HG03039 (cell line): Measurements from ENCODE around the gene ROS1.
A peak's percentile ranks its signal among the peaks of the same experiment; 100 is the strongest.
"Not testable (repeated sequence)": the region's sequence is repeated elsewhere in the genome, so short reads cannot be mapped to it uniquely, and the experiment has no call there.

ENCODE experiments used
- ATAC-seq: cut with Tn5 transposase; IDR thresholded peaks from one replicate; pipeline ENCODE4 v1.9.1; 2021; ENCODE audit warnings: mild to moderate bottlenecking, moderate library complexity; ENCODE audit not compliant: unreplicated experiment

Gene ROS1

DNA sequence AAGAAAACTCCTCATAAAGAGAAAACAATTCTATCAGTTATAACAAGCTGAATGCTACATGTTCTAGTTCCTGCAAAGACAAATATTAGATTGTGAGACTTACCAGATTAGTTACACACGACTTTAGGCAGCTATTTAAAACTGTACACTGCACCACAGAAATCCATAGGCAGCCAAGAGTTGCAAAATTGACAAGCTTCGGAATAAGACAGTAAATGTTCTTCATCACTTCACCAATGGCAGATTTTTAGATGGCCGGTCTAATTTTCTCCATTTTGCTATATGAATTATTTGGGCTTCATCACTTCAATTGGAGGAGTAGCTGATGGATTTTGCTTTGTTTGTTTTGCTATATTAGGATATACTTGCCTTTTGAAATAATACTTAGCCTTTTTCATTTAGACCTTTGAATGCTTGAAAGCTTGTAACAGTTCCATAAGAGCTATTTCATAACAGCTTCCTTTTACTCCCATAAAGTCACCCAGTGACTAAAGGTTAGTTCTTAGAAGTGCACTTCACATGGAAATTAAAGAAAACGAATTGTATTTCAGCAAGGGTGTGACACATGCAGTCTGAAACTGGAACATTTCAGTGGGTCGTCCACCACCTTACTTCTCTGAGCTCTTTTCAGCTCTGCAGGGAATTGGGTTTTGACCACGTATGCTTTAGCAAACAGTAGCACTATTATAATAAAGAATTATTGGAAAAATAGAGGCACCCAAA is at the start of gene ROS1:
TSS of gene ROS1 (minus strand) at position 512 of the 723 bp plus-strand sequence. CDS start at position 226, 286 bp downstream.
- no peak for ATAC-seq

DNA sequence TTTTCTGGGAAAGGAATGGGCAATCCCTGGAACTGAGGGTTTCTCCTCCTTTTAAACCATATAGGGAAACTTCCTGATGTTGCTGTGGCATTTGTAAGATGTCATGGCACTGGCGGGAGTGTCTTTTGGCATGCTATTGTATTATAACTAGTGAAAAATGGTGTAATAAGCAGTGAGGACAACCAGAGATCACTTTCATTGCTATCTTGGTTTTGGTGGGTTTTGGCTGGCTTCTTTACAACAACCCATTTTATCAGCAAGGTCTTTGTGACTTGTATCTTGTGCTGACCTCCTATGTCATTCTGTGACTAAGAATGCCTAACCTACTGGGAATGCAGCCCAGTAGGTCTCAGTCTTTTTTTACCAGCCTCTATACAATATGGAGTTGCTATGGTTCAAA is 47.7 kb upstream of the ROS1 start:
- ATAC-seq = no peak

GRCh38 chr6:117472667-117473066 is 46.9 kb upstream of the ROS1 start:
- ATAC-seq = no peak

DNA sequence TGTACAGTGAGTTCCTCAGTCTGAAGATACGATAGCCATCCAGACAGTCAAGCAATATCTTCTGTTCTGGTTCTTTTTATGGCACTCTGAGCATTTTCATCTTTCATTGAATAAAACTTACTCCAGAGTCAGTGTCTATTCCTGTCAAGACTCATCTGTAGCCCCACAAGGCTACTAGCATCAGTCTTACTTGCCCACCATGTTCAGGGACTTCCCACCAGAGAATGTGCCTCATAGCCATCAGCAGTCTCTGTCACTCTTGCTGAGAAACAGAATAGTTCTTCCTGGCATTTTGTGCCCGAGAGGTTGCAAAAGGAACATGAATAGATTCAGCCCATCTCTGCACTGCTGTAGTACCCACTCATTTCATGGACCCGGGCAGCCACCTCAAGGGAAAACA is 44.0 kb upstream of the ROS1 start:
- ATAC-seq = no peak

- ATAC-seq = no peak
These were observed 43.6 kb upstream of the ROS1 start for GRCh38 chr6:117469356-117469755.

GRCh38 chr6:117468527-117468926 is 42.8 kb upstream of the ROS1 start:
- not testable (repeated sequence) for ATAC-seq

DNA sequence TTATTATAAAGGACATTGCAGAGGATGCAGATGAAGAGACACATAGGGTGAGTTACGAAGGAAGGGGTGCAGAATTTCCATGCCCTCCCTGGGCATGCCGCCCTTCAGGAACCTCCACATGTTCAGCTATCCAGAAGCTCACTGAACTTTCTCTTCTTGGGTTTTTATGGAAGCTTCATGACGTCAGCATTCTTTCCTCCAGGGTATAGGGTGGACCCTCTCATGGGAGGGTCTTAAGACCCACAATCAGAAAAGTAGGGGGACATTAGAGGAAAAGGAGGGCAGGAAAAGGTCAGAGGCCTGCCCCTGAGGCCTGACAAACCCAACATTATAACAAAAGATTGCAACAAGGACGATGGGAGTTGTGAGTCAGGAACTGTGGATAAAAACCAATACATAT is 42.1 kb upstream of the ROS1 start:
- no peak for ATAC-seq

- no peak for ATAC-seq
These were observed 39.9 kb upstream of the ROS1 start for GRCh38 chr6:117465691-117466090.

DNA sequence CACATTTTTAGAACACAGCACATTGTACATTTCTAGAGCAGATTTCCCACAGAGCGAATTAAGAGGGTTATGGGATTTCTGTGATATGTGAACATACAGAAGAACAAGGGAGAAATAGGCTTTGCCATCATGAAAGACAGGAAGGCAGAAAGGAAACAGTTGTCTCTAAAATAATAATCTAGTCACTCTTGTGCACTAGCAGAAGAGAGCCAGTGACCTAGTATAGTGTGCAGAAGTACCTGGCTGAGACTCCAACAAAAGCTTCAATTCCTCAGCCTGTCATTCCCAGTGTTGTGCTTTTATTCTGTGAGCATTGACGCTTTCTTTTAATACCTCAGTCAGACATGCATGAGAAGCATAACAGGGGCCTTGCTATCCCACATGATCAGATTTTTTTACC is 39.0 kb upstream of the ROS1 start:
- ATAC-seq = no peak

- peak; percentile 62 for ATAC-seq
These were observed 38.3 kb upstream of the ROS1 start for GRCh38 chr6:117463762-117464665.

GRCh38 chr6:117459204-117459944 is 33.6 kb upstream of the ROS1 start:
- ATAC-seq = no peak

- no peak for ATAC-seq
These were observed 31.3 kb upstream of the ROS1 start for GRCh38 chr6:117456998-117457397.

DNA sequence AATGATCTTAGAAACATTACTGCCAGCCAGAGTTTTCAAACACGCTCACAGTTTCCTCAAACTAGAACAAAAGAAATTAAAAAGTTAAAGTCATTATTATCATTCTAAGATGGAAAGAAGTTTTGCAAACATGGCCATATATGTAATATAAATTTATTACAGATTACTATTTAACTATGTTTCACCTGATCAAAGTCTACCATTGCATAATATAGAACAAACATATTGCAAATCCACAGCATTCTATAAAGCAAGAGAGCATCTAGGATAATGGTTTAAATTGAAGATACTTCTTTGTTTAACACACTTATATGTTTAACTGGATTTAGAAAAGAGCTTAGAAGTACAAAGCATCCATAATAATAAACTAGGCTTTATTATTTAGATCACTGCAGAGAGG is 30.5 kb upstream of the ROS1 start:
- ATAC-seq = no peak

DNA sequence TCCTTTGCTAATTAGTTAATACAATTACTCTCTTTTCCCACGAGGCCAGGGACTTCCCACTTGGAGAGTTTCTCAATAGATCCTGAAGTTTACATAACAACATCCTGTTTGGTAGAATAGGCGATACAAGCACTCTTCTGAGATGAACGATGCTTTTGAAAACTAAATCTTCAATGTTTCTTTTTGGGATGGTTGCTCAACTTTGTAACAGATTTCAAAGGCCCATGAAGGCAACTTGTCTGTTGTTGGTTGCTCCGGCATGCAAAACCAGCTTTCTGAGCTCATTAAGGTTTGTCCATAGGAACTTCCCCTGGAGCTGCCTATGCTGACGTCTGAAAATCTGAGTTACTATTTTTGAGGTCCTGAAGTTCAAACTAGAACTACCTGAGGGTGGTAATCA is 25.9 kb upstream of the ROS1 start:
- ATAC-seq = no peak

DNA sequence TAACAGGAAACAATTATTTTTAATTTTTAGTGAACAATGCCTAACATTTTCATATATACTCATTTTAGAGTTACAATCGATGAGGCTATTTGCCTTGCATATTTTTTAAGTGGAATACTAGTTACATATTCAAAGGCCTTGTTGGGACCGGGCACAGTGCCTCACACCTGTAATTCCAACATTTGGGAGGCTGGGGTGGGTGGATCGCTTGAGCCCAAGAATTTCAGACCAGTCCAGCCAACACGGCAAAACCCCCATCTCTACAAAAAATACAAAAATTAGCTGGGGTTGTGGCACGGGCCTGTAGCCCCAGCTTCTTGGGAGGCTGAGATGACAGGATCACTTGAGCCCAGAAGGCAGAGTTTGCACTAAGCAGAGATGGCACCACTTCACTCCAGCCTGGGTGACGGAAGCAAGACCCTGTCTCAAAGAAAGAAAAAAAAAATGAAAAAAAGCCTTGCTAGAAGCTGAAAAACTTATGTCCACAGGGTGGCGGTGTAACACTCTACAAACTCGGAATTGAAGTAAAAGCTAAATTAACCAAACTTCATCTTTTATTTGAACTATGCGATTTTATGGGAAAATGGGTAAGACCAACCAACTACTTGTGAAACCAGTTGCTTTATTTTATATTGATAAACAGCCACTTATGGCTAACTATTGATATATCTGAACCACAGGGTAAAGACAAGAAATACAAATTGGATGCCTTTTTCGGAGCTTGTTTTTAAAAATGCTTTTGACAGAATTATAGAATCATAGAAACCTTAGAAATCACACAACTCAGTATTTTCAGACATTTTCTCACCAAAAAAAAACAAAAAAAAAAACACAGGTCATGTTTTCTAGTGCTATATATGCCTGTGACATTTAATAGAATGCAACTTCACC is 24.1 kb upstream of the ROS1 start:
- ATAC-seq = no peak

- no peak for ATAC-seq
These were observed 23.2 kb upstream of the ROS1 start for GRCh38 chr6:117448732-117449485.

DNA sequence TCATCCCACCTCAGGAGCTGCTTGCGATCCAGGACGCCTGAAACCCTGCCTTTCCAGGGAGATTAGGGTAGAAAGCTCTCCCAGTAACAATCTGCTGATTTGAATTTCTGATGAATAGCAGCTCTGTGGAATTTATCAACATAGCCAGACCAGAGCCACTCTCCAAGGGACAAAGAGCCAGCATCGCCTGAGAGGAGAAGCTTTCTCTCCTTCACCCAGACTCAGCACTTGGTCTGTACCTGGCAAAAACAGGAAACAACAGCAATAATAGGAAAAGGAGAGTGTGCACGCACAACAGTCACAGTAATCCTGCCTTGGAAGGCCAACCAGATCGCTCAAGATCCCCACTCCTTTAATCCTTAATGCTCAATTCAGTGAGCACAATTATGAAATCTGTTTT is 22.3 kb upstream of the ROS1 start:
- ATAC-seq = no peak

GRCh38 chr6:117446861-117447260 is 21.1 kb upstream of the ROS1 start:
- ATAC-seq = no peak

DNA sequence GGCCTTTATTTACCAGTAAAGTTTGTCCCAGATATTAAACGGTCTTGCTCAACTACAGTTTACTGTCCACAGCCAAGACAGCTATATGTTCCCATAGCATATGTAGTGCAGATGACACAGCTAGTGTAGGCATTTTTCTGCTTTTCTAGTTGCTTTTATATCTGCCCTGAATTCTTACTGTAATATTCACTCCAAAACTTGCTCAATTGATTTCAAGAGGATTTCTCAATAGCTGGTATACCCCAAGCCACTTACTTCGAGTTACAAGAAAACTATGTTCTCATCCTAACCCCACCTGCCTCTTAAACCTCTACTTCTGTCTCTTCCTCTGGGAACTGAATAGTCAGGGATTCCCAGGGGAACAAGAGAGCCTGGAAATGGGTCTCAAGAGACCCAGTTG is 18.9 kb upstream of the ROS1 start:
- no peak for ATAC-seq

- ATAC-seq = not testable (repeated sequence)
These were observed 16.6 kb upstream of the ROS1 start for GRCh38 chr6:117442313-117442712.
